Smooth muscle cell (in vitro differentiated cells): ENCODE results near the gene TSPAN17. TPM values are rescaled to one million over a fixed set of nuclear protein-coding genes. Genes with fewer than 3 reads are reported as not detected.
A peak's percentile ranks its signal among the peaks of the same experiment; 100 is the strongest.
"Not testable (repeated sequence)": the region's sequence is repeated elsewhere in the genome, so short reads cannot be mapped to it uniquely, and the experiment has no call there.

ENCODE experiments used
- DNase-seq: peaks from one replicate; lab custom pipeline; 2025; ENCODE audit not compliant: unreplicated experiment; lab: John Stamatoyannopoulos, UW
- H2AFZ ChIP-seq: fragments of 200-600 bp; sonication (generic); 2 replicates; pipeline ENCODE4 v1.6.0; 2016; ENCODE audit warnings: antibody characterized with exemption, low read depth, mild to moderate bottlenecking
- H3F3A ChIP-seq: fragments of 200-600 bp; sonication (generic); 2 replicates; pipeline ENCODE4 v1.6.0; 2017; ENCODE audit warnings: antibody characterized with exemption, low read depth
- H3K27ac ChIP-seq: fragments of 200-600 bp; sonication (generic); 2 replicates; pipeline ENCODE4 v1.5.1; 2016; ENCODE audit warnings: low read depth, mild to moderate bottlenecking
- H3K27me3 ChIP-seq: fragments of 200-600 bp; sonication (generic); 2 replicates; pipeline ENCODE4 v1.6.1; 2016; ENCODE audit warnings: low read depth, mild to moderate bottlenecking
- H3K36me3 ChIP-seq: fragments of 200-600 bp; sonication (generic); 2 replicates; pipeline ENCODE4 v1.5.1; 2016; ENCODE audit warnings: low read depth
- H3K4me1 ChIP-seq: fragments of 200-600 bp; sonication (generic); 2 replicates; pipeline ENCODE4 v1.5.1; 2016; ENCODE audit warnings: low read depth
- H3K4me2 ChIP-seq: fragments of 200-600 bp; sonication (generic); 2 replicates; pipeline ENCODE4 v1.6.0; 2016; ENCODE audit warnings: mild to moderate bottlenecking
- H3K4me3 ChIP-seq: fragments of 200-600 bp; sonication (generic); 2 replicates; pipeline ENCODE4 v1.5.1; 2016; ENCODE audit warnings: mild to moderate bottlenecking
- H3K79me2 ChIP-seq: fragments of 200-600 bp; sonication (generic); 2 replicates; pipeline ENCODE4 v1.6.0; 2016; ENCODE audit warnings: low read depth, mild to moderate bottlenecking
- H3K9ac ChIP-seq: fragments of 200-600 bp; sonication (generic); 2 replicates; pipeline ENCODE4 v1.6.0; 2016; ENCODE audit warnings: low read depth
- H3K9me3 ChIP-seq: fragments of 200-600 bp; sonication (generic); replicated peaks from 2 replicates; pipeline ENCODE4 v1.5.1; 2016; ENCODE audit warnings: low read depth
- H4K20me1 ChIP-seq: fragments of 200-600 bp; sonication (generic); 2 replicates; pipeline ENCODE4 v1.6.0; 2016; ENCODE audit warnings: low read depth
- CTCF ChIP-seq: fragments of 200-600 bp; sonication (generic); IDR thresholded peaks from 2 replicates; pipeline ENCODE4 v1.5.1; 2017; ENCODE audit warnings: borderline replicate concordance, mild to moderate bottlenecking, antibody characterized with exemption; ENCODE audit not compliant: insufficient read depth, poor library complexity, severe bottlenecking
- WGBS: methylation state at CpG from one replicate; pipeline ENCODE4 v1.1.7; 2016; ENCODE audit warnings: low lambda C conversion rate; 5-methylcytosine and 5-hydroxymethylcytosine counted together
- polyA plus RNA-seq: library from polyadenylated mRNA; unstranded; fragments of >200 nt; fragmentation: Nextera tagmentation; extraction: Ambion mirVana; gene quantifications from 2 replicates; pipeline ENCODE4 v1.2.1, GENCODE V29; 2016
- total RNA-seq: library from RNA; depleted of rRNA; stranded (reverse); fragments of >200 nt; gene quantifications from 2 replicates; pipeline ENCODE4 v1.2.3, GENCODE V29; 2014

The TSPAN17 gene
- 31.0 and 35.9 TPM in 2 replicates for total RNA-seq
- 29.7 and 34.4 TPM in 2 replicates for polyA plus RNA-seq

GRCh38 chr5:176647030-176647842 lies at the start of gene TSPAN17:
TSS of gene TSPAN17 (plus strand) at chr5:176647484. CDS start at chr5:176647616, 132 bp downstream.
- Histone ChIP-seq H3K27me3 (no peaks in the 10 kb centered on the region), H2AFZ (peak within 1 kb of the TSS; percentile 78), H3K9ac (peak within 1 kb of the TSS; percentile 79), H3K9me3 (no peaks in the 10 kb centered on the region), H3K36me3 (no peaks in the 10 kb centered on the region), H3K4me1 (peaks cover 11% of the 10 kb centered on the region), H3K27ac (no peak within 1 kb of the TSS), H3K4me2 (peak within 1 kb of the TSS; percentile 95), H3F3A (no peaks in the 10 kb centered on the region), H4K20me1 (peaks cover 36% of the 10 kb centered on the region), H3K4me3 (peak within 1 kb of the TSS; percentile 88), H3K79me2 (peaks cover 14% of the 10 kb centered on the region)
- peak; percentile 8 for TF ChIP-seq CTCF
- peak; percentile 97 for DNase-seq
- WGBS, result 2% methylated on average over 42 of the region's 63 CpGs

DNA sequence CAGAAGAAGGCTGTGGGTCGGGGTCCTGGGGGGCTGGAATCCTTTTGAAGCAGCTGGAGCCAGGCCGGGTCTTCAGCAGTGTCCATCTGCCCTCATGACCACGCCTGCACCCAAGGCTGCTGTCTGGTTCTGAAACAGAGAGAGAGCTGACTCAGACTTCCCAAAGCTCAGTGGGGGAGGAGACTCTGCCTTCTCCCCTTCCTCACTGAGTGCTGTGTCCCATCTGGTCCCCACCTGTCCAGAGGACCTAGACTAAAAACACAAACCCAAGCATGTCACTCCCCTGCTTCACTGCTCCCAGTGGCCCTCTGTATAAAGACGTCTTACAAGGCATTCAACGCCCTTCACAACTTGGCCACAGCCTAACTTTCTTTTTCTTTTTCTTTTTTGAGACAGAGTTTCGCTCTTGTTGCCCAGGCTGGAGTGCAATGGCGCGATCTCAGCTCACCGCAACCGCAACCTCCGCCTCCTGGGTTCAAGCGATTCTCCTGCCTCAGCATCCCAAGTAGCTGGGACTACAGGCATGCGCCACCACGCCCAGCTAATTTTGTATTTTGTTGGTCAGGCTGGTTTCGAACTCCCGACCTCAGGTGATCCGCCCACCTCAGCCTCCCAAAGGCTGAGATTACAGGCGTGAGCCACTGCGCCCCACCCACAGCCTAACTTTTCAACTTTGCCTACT lies 47.4 kb upstream of the TSPAN17 start:
- H4K20me1 ChIP-seq, H3K4me3 ChIP-seq, H3K79me2 ChIP-seq, H3K4me1 ChIP-seq, H3K9ac ChIP-seq, H3F3A ChIP-seq, H3K9me3 ChIP-seq, H3K36me3 ChIP-seq, DNase-seq, H3K4me2 ChIP-seq, H2AFZ ChIP-seq, H3K27ac ChIP-seq: not testable (repeated sequence)
- peaks cover 17% of the 10 kb centered on the region for H3K27me3 ChIP-seq
- 89% methylated on average over 19 of the region's 19 CpGs for WGBS

DNA sequence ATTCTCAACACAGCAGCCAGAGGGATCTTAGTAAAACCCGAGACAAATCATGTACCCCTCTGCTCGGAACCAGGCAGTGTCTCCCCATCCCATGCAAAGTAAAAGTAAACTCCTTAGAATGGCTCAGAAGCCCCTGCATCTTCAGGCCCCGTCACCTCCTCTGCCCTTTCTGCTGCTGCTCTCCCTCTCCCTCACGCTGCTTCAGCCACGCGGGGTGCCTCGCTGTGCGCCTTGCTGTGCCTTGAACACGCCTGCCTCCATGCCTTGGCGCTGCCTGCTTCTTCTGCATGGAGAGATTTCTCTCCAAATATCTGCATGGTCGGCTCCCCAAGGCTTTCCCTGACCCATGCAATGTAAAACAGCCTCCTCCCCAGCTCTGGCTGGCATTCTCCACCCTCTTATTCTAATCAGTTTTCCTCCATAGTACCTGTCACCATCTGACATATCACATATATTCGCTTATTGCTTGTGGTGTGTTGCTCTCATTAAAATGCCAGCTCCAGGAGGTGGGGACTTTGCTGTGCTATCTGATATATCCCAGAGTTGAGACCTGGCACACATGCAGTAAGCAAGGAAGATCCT lies 45.3 kb upstream of the TSPAN17 start:
- no peak overlapping the region for H3K4me2 ChIP-seq
- H3K4me1 ChIP-seq, result no peaks in the 10 kb centered on the region

More for the DNA sequence above, 45.3 kb upstream of the TSPAN17 start:
- Histone ChIP-seq H3K27ac (no peak overlapping the region), H3K9me3 (no peaks in the 10 kb centered on the region), H3K36me3 (no peaks in the 10 kb centered on the region), H2AFZ (no peak overlapping the region), H3F3A (no peaks in the 10 kb centered on the region), H4K20me1 (no peaks in the 10 kb centered on the region), H3K4me3 (no peak overlapping the region), H3K79me2 (no peaks in the 10 kb centered on the region), H3K9ac (no peak overlapping the region), H3K27me3 (peaks cover 4% of the 10 kb centered on the region)
- no peak for TF ChIP-seq CTCF
- WGBS, result 90% methylated on average over 12 of the region's 12 CpGs
- DNase-seq, result no peak
